Amygdala (tissue), 56 donors: ENCODE results near the gene RGL3.
"Not testable (repeated sequence)": the region's sequence is repeated elsewhere in the genome, so short reads cannot be mapped to it uniquely, and the experiment has no call there.

ENCODE experiments used
- DNase-seq, 56 donors: peaks; one replicate each; lab custom pipeline; 2025; lab: John Stamatoyannopoulos, UW

The RGL3 gene

DNA sequence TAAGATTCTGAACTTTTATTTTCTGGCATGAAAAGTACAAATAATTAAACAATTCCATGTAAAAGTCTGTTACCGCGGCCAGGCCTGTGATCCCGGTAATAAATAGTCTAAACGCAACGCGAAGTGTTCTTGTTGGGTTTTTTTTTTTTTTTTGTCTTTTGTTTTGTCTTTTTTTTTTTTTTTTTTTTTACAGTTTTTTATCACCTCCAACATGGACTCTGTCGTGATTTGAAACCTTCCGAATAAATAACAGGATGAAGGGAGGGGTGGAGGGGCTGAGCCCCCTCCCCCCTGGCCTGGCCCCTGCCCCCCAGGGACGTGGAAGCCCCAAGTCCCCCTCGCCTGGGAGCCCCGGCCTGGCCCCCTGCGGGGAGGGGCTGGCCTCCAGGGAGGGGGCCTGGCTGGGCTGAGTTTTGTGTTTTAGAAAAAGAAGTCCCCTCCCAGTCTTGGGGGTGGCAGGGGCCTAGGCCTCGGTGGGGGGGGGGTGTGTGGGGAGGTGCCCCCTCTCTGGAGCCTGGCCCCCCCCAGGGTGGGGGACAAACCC lies 32.3 kb upstream of the RGL3 start:
- no peak for DNase-seq

DNA sequence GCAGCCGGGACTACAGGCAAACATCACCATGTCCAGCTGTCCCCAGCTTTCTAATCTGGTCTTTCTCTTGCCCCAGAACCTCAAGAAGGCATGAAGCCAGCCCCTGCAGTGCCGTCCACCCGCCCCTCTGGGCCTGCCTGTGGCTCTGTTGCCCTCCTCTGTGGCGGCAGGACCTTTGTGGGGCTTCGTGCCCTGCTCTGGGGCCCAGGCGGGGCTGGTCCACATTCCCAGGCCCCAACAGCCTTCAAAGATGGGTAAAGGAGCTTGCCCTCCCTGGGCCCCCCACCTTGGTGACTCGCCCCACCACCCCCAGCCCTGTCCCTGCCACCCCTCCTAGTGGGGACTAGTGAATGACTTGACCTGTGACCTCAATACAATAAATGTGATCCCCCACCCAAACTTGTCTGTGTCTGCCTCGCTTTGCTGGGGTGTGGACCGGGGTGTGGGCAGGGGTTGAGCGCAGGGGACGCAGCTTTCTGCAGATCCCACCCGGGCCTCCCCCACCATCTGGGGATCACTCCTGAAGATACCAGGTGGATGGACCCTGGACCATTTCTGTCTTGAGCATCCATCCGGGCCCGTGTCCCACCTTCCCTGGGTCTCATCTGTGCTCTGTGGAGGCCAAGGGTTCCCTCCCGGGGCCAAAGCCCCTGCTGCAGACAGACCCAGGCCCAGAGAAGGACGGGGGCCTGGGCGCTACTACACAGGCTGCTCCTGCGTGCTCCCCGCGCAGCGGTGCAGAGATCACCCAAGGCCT lies 31.6 kb upstream of the RGL3 start:
- DNase-seq: peak in 1 of 56 donors; percentile 31

DNA sequence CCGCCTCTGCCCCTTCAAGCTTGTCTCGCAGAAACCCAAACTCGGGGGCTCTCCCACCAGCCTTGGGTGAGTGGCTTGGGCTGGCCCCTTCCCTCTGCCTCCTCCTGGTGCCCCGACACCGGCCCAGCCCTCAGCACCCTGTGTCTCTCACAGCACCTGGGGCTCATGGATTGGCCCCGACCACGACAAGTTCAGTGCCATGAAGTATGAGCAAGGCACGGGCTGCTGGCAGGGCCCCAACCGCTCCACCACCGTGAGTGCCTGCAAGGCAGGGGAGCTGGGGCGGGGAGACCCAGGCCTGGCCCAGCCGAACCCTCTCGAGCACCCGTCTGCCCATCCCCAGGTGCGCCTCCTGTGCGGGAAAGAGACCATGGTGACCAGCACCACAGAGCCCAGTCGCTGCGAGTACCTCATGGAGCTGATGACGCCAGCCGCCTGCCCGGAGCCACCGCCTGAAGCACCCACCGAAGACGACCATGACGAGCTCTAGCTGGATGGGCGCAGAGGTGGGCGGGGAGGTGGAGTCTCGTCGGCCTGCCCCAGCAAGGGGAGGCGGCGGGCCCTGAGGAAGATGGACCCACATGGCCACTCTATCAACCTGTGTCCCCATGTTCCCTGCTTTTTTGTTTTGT lies 29.9 kb upstream of the RGL3 start:
- no peak for DNase-seq

DNA sequence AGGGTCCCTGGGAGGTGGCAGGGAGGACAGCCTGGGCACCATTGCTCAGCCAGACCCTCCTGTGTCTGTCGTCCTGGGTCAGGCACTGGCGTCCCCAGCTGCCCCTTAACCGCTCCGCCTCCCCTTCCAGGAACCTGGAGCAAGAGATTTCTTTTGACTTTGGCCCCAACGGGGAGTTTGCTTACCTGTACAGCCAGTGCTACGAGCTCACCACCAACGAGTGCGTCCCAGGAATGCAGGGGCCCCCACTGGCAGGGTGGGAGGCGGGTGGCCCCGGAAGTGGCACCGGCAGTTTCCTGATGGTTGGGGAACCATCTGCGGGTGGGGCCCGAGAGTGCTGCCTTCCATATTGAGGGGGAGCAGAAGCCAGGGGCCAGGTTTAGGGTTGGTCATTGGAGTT lies 29.3 kb upstream of the RGL3 start:
- DNase-seq: no peak

DNA sequence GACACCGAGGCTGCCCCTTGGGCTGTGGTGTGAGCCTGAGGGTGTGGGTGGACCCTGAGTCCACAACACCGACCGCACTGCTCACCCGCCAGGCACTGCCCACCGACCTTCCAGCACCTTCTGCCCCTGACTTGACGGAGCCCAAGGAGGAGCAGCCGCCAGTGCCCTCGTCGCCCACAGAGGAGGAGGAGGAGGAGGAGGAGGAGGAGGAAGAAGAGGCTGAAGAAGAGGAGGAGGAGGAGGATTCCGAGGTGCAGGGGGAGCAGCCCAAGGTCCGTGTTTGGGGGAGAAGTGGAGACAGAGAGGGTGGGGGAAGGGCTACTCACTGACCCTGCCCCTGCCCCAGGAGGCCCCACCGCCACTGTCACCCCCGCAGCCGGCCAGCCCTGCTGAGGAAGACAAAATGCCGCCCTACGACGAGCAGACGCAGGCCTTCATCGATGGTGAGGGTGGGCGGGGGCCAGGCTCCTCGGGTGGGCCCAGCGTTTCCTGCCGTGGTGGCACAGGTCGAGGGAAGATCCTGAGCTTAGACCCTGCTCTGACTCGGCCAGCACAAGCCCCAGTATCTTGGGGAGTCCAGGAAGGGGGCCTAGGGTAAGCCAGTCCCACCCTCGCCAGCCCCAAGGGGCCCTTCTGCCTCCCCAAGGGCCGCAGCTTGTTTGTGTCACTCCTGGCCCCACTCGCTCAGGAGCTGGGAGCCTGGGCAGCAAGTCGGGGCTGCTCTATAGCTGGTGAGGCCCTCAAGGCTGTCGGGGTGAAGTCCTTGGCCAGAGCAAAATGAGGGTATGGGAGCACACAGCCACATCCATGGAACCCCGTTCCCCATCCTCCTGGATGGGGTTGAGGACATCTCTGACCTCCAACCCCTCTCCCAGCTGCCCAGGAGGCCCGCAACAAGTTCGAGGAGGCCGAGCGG lies 28.5 kb upstream of the RGL3 start:
- peak in 2 of 56 donors; percentile 38 to 39 for DNase-seq

DNA sequence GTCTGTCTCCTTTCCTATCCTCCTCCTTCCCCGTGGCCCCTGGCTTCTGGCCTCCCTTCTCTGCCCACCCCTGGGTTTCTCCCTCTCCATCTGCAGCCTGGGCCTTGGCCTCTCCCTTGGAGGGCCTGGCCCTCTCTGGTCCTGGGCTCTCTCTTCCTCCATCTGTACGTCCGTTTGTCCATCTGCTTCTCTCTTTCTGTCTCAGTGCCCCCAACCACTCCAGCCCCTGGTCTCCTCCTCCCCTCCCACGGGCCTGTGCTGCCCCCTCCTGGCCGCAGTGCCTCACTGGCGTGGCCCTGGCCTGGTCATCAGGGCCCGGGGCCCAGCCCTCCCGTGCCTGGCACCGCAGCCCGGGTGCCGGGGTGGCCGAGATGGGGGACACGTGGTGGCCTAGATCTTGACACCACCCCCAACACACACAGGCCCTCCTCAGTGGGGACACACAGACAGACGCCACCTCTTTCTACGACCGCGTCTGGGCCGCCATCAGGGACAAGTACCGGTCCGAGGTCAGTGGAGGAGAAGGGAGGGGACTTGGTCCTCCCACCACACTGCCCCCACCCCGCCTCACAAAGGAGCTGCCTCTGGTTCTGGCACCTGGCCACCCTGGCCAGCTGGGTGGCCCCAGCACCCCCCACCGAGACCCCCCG lies 27.7 kb upstream of the RGL3 start:
- peak in 54 of 56 donors; percentile 26 to 91 (median 72) for DNase-seq

DNA sequence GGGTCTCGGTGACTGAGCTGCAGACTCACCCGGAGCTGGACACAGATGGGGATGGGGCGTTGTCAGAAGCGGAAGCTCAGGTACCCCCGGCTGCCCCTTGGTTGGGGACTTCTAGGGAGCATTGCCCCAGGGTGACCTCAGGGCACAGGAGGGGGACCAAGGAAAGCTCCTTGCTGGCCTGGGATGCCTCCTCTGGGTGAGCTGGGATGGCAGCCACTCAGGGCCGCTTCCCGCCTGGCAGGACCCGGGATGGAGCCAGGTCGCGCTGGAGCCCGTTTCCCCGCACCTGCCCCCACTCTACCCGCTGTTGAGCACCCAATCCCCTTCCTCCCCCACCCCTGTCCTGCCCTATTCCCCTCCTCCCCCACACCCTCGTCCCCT lies 27.1 kb upstream of the RGL3 start:
- DNase-seq: peak in 3 of 56 donors; percentile 23 to 42 (median 29)

DNA sequence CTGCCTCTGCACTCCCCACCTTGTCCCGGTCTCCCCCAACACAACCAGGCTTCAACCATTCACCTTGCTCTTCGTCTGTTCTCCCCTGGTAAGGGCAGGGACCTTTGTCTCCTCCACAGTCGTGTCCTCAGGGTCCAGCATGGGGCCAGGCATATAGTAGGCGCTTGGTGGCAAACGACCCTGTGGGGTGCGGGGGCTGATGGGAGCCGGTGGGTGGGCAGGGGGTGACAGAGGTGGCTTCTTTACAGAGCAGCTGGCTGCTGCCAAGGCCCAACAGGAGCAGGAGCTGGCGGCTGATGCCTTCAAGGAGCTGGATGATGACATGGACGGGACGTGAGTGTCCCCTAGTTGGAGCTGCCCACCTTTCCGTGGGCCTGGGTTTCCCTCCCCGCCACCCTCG lies 26.0 kb upstream of the RGL3 start:
- no peak for DNase-seq

DNA sequence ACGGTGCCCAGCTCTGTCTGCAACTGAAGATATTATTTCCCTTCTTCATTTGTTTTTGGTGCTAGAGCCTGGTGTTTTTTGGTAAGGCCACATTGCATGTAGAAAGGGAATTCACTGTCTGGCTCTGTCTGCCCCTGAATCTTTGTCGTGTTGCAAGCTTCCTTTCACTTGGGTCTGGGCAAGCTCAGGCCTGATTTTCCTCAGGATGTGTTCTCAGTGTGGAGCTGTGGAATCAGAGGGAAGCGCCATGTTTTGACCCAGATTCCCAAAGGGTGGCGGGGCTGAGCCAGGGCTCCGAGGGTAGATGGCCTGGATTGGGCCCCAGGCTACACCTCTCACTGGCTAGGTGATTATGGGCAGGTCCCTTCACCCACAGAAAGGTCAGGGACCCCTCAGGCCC lies 24.9 kb upstream of the RGL3 start:
- DNase-seq: no peak

DNA sequence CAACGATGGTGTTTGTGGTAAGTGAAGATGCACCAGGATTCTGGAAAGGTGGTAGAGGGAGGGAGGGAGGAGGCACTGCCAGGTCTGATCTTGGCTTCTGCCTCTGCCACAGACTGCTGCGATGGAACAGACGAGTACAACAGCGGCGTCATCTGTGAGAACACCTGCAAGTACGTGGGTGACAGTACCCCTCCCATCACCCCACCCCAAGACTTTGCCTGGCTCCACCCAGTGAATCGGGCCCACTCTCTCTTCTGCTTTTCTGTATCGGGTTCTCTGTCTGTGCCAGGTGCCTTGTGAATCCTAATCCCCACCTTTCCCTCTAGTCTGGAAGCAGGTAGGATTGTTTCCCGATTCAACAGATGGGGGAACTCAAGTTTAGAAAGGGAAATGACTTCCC lies 18.8 kb upstream of the RGL3 start:
- no peak for DNase-seq

DNA sequence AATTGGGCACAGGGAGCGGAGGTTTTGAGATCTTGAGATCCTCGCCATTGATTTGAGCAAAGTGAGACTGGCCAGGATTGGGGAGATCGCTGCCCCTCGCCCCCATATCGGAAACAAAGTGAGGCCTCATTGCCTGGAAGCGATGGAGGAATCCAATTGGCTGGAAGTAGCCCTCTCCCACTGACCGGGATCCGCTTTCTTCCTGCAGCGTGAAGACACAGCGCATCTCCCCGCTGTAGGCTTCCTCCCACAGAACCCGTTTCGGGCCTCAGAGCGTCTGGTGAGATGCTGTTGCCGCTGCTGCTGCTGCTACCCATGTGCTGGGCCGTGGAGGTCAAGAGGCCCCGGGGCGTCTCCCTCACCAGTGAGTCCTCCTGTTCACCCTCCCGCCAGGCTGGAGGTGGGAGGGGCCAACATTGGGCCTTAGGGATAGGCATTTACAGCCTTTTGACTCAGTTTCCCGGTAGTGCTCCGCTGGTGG lies 16.8 kb upstream of the RGL3 start:
- DNase-seq: peak in 1 of 56 donors; percentile 27

DNA sequence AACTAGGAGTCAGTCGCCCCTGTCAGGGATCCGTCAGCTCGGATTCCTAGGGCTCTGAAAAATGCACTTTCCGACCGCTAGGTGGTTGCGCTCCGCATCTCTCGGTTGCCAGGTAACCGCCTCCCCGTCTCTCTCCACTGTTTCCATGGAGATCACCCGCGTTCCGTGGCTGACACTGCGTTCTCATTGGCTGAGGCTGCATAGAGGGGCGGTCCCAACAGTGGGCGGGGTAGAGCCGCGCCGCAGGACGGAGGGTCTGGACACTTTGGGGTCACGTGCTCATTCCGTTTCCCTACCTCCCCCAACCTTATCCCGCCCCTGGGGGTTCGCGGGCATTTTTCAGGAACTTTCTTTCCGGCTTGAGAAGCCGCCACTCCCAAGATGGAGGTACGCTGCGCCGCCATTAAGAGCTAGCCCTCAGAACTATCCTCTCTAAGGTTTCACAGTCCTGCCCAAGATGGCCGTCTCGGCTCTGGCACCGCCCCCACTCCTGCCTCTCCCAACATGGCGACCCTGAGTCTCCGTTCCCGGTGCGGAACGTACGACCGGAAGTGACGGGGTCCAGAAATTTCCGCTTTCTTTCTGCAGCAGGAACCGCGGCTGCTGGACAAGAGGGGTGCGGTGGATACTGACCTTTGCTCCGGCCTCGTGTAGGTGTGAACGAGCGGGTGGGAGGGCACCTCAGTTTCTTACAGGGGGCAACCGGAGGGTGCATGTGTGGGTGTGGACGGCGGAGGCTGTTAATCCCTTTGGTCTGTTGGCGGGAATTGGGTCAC lies 16.1 kb upstream of the RGL3 start, which contains the start of the genes ODAD3 and PRKCSH:
Gene ODAD3, minus strand, starts transcription at position 65 of the 776 bp plus-strand sequence. CDS start 105 bp downstream, outside the sequence.
Gene PRKCSH, plus strand, starts transcription at position 579 of the 776 bp plus-strand sequence. CDS start 483 bp downstream, outside the sequence.
- DNase-seq: peak; percentile 96 to 100 (median 100)

DNA sequence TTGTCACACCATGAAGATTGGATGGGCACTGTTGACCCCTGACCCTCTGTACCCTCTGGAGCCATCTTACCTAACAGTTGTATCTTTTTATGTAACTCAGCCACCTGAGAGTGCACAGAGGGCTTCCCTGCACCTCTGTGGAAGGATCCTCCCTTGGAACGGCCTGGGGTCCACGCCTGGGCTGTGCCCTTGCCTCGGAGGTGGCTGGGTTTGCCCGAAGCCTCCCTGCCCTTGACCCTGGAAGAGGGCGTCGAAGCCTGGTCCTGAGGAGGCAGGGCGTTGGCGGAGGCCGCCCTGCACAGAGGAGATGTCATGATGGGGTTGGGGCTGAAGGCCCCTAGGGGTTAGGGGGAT lies 15.6 kb upstream of the RGL3 start:
- no peak for DNase-seq

DNA sequence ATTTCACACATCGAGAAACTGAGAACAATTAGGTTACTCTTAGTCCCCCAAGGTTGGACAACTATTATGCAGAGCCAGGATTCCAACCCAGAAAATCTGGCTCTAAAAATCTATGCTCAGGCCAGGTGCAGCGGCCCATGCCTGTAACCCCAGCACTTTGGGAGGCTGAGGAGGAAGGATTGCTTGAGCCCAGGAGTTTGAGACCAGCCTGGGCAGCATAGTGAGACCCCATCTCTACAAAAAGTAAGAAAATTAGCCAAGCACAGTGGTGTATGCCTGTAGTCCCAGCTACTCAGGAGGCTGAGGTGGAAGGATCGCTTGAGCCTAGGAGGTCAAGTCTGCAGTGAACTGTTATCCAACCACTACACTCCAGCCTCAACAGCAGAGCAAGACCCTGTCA lies 14.4 kb upstream of the RGL3 start:
- not testable (repeated sequence) for DNase-seq

DNA sequence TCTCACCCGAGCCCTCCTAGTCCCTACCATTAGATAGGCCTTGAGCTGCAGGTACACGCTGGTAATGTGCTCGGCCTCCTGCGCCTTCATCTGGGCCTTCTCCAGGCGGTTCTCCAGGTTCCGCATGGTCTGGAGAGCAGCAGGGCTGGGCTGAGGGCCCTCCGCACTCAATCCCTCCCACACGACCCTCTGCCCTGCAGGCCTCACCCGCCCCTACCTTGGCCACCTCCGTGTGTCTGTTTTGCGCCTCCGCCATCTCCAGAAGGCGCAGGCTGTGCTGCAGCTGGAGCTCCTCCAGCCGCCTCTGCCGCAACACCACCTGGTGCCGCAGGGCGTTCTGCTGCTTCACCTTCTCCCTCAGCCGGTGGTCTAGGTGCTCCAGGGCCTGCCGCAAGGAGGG lies 7.5 kb upstream of the RGL3 start:
- DNase-seq: no peak

DNA sequence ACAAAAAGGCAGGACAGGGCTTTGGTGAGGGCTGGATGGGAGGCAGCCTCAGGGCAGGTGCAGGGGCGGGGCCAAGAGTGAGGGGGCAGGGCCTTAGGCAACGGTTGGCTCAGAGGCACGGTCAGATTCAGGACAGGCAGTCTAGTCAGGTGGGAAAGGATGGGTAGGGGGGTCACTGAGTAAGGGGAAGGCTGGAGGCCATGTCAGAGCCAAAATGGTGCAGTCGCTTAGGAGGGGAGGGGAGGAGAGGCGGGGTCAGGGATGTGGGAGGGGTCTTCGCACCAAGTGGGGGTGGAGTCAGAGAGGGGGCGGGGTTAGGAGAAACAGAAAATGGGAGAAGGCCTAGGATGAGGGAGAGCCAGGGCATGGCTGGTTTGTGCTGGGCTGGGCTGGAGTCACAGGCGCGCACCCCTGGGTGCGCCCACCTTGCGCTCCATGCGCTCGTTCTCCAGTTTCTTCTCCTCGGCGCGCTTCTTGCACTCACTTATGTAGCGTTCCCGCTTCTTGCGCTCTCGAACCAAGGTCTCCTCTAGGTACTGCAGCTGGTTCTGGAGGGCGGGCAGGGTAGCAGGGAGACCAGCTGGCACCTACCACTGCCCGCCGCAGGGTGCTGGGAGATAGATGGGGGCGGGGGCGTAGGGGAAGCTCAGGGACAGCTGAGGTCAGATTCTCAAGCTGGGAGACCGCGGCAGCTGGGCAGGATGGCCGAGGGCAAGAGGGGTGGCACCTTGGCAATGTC lies 6.8 kb upstream of the RGL3 start:
- DNase-seq: no peak

DNA sequence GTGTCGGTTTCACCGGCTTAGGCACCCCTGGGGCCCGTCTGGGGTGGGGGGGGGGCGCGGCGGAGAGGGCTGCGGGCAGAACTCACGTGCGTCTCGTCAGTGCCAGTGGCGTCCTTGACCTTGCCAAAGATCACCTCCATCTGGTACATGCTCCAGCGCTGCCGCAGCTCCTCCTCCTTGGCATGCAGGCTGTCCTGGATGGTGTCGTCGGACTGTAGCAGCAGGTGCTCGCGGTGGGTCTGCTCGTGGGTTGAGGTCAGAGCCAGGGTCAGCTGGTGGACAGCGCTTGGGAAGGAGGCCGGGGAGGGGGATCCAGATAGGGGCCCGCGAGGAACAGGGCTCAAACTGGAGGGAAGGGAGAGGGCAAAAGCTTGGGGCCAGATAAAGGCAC lies 4.7 kb upstream of the RGL3 start:
- no peak for DNase-seq

DNA sequence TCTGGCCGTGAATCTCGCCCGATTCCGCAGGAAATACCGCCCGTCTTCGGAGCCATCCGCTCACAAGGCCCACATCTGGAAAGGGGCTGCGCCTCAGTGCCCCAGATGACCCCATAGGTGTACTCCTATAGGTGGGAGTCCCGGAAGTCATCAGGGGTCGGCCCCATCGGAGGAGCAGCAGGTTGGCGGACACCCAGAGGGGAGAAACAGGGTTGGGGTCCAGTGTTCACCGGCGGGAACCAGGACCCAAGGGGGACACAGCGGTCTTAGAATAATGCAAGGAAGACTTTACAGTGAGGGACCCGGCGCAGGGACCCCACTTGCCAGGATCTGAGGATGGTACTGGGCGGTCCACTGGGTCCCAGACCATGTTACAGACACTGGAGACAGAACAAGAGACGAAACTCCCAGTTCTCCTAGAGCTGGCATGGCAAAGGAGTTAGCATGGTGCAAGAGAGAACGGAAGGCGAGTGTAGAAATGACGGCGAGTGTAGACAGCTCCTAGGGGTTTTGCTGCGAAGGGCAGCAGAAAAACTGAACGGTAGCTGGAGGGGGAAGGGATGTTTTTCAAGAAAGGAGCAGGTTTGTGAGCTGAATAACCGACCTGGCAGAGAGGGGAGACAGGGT lies 4.2 kb upstream of the RGL3 start:
- DNase-seq: no peak
